Measurements from ENCODE around the gene RBM44.
"Not testable (repeated sequence)": the region's sequence is repeated elsewhere in the genome, so short reads cannot be mapped to it uniquely, and the experiment has no call there.

RBM44 gene

DNA sequence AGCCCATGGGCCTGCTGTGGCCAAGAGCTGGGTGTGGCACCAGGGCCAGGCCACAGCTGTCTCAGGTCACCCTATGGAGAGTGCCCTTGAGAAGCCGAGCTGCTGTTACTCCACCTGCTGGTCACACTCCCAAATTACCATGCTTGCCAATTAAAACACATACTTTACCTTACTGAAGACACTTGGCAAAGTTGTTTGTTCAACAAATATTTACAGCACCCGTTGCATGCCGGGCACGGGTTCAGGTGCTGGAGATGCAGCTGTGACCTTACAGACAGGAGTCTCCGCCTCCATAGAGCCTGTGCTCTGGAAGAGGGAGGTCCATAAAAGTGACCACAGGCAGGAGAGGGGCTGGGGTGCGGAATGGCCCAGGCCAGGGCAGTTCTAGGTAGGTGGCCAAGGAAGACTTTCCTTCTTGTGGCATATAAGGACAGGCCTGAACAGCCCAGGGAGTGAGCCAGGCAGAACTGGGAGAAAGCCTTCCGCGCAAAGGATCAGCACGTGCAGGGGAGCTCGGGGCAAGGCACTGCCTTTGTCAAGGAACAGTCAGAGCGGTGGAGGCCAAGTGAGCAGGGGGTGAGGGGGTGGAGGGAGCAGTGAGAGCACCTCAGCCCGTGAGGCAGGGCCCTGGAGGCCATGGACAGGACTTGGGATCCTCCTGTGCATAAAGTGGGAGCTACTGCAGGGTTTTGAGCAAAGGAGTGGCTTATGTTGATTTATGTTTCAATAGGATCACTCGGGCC lies 23.6 kb upstream of the RBM44 start:
- DNase-seq (ENCODE audit: low spot score), result peak; percentile 79

DNA sequence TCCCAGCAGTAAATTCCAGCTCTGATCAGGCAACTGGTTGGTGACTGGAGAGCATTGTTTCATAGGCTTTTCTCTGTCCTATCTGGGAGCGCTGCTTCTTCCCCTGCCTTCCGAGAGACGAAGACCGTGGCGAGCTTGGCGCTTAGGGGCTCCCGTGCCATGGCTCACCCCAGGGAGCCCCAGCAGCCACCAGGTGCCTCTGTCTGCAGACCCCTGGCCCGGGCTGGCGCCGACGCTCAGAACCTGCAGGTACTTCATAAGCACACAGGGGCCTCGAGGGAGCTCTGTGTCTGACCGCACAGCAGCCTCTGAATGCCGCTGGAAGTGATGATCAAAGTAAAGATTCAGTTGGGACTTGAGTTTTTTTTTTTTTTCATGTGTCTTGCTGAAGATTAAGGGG lies 19.1 kb upstream of the RBM44 start:
- DNase-seq (ENCODE audit: low spot score), result no peak

DNA sequence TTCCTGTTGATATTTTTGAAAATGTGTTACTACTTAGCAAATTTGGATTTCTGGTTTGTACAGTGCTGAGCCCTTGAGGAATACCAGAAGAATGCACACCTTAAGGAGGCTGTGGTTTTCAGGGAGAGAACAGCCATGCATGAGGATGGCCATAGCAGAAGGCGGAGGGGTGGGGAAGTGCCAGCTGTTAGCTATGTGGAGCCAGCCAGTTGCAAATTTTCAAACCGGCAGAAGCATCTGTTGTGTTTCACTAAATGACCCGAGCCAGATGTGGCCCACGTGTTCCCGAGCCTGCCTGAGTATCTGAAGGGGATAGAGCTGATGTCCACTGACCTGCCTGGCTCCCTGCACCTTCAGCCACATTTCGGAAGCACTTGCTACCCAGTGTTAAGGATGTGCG lies 16.4 kb upstream of the RBM44 start:
- no peak for DNase-seq (ENCODE audit: low spot score)

DNA sequence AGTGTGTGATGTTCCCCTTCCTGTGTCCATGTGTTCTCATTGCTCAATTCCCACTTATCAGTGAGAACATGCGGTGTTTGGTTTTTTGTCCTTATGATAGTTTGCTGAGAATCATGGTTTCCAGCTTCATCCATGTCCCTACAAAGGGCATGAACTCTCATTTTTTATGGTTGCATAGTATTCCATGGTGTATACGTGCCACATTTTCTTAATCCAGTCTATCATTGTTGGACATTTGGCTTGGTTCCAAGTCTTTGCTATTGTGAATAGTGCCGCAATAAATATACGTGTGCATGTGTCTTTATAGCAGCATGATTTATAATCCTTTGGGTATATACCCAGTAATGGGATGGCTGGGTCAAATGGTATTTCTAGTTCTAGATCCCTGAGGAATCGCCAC lies 14.9 kb upstream of the RBM44 start:
- not testable (repeated sequence) for DNase-seq (ENCODE audit: low spot score)

DNA sequence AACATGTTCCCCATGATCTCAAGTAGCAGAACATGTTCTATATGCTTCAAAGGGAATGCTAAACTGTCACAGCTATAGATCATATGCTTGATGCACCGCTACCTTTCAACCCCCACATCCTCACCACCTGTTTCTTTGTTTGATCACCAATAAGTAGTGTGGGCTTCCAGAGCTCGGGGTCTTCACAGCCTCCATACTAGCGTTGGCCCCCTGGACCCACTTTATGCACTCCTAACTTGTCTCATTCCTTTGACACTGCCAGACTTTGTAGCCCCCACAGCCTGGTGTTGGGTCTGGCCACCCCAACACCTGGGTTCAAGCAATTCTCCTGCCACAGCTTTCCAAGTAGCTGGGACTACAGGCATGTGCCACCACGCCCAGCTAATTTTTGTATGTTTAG lies 11.6 kb upstream of the RBM44 start:
- no peak for DNase-seq (ENCODE audit: low spot score)

DNA sequence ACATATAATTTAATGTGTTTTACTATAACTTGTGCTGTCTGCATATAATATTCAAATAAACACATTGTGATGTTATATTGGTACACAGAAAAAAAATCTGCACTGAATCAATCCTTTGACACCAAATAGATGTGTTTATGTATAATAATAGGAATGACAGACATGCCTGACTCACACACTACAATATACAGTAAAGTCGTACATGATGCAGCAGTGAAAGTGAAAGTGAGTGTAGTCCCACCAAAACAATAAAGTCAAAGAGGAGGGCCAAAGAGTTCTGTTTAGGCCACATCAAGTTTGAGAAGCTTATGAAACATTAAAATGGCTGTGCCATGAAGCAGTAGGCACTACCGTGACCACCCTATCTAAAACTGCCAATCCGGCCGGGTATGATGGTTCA lies 8.2 kb upstream of the RBM44 start:
- no peak for DNase-seq (ENCODE audit: low spot score)

DNA sequence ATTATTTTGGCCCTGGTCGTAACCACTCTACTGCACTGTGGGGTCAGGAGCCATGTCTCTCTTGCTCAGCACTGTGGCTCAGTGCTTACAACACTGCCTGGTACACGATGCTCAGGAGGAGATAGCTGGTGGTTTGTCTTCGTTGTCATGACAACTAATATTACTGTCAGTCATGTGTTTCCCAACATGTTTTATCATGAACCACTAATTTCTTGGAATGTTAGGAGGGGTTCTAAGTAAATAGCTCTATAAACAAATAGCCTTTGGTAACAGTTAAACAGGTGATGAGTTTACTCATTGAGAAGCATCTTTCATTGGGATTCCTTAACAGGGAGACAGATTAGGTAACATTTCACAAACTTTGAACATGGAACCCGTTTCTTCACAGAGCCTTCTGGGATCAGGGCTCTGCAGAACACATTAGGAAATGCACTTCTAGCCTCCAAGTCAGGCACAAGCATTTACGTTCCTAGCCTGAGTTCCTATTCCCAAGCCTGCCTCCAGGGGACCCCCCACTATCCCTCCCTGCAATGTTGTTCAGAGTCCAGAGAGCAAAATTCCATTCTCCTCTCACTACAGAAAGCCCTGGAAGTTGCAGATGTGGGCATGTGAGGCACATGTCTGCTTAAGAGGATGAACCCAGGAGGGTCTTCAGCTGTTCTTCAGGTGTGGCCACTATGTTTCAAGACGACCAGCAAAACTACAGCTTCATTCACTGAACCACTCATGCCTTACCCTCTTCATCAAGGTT lies 6.4 kb upstream of the RBM44 start:
- no peak for DNase-seq (ENCODE audit: low spot score)

DNA sequence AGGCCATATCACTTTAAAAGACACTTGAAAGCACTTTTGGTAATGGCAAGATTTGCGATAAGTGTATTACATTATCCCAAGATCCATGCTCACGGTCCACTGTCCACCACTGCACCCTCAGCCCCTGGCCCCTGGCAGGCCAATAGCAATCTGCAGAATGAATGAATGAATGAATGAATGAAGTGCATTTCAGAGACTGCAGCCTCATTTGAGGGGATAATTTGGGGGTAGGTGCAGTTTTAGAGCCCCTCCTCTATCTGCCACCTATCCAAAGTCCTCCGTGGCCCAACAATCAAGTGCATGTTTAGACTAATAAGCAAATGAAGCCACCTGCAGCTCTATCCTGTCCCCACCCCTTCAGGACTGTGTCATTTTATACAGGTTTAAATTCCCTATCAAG lies 1.3 kb upstream of the RBM44 start:
- no peak for DNase-seq (ENCODE audit: low spot score)

DNA sequence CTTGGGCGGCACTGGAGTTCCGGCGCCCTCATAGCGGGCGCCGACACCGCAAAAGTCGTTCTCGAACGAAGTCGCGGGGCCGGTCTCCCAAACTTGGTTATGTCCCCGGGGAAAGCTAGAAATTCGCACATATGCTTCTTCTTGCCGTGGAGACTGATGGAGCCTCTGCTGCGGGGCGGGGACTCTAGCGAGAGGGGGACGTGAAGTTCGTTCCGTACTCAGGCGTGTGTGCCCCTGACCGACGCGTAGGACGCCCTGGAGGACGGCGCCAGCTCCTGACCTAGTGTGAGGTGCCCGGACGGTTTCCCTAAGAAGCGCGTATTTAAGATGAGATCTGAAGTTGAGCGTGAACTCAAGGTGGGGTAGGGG lies 465 bp downstream of the RBM44 start:
- no peak for DNase-seq (ENCODE audit: low spot score)

DNA sequence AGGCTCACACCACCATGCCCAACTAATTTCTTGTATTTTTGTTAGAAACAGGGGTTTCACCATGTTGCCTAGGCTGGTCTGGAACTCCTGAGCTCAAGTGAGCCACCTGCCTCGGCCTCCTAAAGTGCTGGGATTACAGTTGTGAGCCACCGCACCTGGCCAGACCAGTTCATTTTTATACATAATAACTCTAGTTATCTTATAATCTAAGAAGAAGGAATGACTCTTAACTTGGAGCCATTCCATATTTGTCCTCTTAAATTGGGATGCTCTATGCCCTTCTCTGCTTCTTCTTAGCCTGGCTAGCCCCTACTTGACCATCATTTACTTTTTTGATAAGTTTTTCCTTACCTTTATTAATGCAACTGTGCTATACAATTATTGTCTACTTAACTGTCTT lies 2.9 kb downstream of the RBM44 start:
- no peak for DNase-seq (ENCODE audit: low spot score)

DNA sequence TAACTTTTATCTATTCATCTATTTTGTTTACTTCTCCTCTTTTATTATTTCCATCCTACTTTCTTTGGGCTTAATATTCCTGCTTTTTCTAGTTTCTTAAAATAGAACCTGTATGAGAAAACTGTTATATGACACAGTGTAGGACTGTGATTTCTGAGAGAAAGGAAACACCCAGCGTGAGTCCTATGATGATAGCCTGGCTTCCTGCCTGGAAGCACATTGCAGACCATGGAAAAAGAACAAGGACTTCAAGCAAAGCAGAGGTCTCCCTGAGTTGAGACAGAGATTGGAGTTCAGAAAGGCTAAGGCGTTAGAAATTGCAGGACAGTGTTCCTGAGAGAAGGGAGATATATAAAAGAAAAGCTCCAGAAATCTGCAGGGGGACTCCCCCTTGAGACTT lies 7.8 kb downstream of the RBM44 start:
- DNase-seq (ENCODE audit: low spot score), result peak; percentile 27

DNA sequence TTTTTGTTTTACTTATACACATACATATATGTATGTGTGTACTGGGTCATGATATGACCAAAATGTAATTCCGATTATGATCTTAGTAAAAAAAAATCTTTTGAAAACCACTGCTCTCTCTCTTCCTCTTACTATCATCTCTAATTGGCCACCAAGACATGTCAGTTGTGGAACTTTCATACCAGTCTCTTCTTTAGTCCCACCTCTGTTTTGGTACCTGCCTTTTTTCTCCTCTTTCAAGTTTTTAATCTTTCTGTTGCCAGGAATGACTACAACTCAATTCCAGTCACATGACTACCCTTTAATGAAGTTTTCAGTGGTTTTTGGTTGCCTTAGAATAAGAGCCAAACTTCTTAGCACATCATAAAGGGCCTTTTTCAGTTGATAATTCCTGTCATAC lies 17.1 kb downstream of the RBM44 start:
- DNase-seq (ENCODE audit: low spot score), result no peak

DNA sequence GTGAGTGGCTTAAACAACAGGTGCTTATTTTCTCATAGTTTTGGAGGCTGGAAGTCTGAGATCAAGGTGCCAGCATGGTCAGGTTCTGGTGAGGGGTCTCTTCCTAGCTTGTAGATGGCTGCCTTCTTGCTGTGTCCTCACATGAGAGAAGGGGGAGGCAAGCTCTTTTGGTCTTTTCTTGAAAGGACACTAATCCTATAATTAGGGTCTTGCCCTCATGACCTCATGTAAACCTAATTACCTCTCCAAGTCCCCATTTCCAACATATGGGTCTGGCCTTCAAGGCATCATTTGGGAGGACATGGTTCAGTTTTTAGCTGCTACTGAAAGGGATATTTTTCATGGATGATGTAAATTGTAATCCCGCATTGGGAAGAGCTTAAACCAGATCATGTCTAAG lies 18.0 kb downstream of the RBM44 start:
- no peak for DNase-seq (ENCODE audit: low spot score)

DNA sequence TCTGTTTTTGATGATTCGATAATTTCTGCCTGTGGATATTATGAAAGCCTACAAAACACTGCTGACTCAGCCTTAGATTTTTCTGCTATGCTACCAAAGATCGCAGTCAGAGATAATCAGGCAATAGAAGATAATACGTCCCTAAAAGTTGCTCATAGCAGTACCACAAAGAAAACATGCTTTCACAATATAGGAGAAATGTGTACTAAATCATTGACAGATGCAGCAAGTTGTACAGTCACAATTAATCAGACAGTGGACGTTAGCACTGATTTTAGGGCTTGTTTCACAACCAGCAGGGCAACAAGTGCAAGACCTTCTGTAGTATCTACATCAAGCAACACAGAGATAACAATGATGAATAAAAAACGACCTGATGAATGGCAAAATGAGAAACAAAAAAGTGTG lies 19.5 kb downstream of the RBM44 start:
- DNase-seq (ENCODE audit: low spot score), result peak; percentile 37

DNA sequence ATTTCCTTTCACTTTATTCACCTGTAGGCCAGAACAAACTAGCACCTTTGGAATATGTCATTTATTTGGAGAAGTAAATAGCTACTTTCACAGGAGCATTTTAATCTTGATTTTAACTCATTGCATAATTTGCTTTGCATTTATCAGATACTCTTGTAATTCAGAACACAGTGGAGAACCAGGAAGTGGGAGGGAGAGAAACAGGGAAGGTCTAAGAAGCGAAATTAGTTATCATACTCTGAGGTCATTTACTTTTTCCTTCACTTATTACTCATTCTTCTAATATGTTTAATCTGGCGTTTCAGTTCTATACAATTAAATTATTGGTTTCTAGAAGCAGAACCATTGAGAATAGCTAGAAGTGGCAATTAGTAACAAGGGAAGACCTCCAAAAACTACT lies 20.7 kb downstream of the RBM44 start:
- no peak for DNase-seq (ENCODE audit: low spot score)

DNA sequence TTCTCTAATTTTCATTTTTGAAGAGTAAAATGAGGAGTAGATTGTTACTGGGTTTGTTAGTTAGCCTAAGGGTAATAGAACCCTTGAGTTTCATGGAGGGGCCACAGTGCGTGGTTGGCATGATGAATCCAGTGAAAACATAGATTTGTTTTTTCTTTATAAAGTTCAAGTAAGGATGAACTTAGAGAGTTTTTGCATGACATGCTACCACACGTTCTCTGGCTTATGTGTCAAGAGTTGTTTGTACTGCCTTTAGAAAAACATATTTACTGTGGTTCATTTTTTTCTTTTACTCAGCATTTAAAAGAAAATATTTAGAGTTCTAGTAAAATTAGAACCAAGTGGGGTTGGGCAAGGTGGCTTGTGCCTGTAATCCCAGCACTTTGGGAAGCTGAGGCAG lies 21.8 kb downstream of the RBM44 start:
- DNase-seq (ENCODE audit: low spot score), result no peak

DNA sequence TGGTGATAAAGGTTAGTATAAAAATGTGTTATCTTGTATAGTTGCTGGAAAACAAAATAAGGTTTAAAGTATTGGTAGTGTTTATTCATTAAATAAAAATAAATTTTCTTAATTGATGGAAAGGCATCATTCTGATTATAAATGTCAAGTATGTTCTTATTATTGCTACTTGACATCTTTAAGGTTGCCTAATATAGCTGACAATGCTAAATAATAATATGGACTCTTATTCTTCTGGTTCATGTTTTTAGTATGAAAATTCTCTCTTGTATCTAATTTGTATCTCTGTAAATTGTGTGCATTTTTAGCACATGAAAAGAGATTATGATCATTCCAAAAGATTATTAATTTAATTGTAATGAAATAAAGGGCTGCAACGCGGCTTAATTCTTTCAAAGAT lies 25.0 kb downstream of the RBM44 start:
- no peak for DNase-seq (ENCODE audit: low spot score)

DNA sequence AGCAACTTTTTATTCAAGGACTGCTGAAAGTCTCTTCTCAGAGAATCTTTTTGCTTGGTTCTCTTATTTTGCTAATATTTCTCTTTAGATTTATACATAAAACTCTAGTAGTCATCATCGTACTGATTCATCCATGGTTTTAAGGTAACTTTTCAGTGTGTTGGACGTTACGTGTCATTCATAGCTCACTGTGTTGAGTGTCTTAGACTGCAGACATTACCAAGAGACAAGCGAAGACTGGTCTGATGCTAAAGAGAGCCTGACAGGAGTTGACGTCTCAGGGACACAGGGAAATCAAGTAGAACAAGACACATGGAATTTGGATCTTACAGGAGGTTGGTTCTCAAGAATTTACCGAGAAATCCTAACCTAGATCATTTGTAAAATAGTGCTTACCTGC lies 25.5 kb downstream of the RBM44 start:
- DNase-seq (ENCODE audit: low spot score), result no peak

DNA sequence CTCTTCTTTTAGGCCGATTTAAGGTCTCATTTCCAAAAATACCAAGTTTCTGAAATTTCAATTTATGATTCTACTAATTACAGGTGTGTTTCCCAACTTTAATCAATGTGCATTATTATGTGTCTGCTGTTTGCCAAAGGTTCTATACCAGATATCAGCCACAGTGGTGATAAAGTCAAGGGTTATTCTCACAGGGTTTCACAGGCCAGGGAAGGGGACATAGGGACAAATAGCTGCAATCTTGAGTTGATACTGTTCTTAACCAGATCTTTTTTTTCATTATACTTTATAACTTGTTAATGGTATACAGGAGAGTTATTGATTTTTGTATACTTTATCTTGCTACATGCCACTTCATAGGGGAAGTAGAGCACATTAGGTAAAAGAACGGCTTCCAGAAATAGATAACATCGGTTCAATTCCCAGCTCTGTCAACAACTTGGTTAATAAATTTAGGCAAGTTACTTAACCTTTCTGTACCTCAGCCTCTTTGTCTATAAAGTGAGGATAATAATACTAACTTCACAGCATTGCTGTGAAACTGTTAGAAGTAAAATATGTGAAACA lies 28.9 kb downstream of the RBM44 start:
- DNase-seq (ENCODE audit: low spot score), result no peak

DNA sequence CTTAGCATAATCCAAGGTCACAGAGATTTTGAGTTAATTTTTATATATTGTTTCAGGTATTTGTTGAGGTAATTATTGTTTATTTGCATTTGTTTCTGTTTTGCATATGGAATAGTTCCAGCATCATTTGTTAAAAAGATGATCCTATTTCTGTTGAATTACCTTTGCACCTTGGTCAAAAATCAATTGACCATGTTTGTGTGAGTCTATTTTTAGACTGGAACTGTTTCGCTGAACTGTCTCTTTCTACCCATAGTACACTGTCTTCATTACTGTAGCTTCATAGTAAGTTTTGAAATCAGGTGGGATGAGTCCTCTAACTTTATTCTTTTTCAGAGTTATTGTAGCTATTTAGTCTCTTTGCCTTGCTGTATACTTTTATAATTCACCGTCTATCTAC lies 31.9 kb downstream of the RBM44 start:
- DNase-seq (ENCODE audit: low spot score), result no peak

DNA sequence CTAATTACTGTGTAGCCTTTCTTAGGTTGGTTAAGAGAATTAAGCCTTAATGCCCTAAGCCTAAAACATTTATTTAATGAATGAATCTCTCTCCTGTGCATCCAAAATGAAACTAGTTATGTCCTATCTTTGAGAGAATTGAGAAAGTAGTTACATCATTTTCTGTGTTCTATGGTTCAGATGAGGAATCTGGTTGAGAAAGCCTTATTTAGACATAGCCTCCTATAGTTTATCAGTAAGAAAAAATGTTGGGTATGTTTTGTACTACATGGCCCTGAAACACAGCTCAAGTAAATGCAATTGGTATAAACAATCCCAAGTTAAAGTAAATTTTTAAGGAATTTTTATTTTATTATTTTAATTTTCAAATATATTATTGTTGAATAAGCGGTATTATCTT lies 35.0 kb downstream of the RBM44 start:
- DNase-seq (ENCODE audit: low spot score), result no peak

DNA sequence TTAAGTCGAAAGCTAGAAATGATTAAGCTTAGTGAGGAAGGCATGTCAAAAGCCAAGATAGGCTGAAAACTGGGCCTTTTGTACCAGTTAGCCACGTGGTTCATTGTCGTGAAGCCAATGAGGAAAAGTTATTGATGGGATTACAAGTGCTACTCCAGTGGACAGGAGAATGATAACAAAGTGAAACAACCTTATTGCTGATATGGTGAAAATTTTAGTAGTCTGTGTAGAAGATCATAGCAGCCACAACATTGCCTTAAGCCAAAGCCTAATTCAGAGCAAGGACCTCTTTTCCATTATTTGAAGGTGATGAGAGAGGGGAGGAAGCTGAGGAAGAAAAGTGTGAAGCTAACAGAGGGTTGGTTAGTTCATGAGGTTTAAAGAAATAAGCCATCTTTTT lies 36.8 kb downstream of the RBM44 start:
- DNase-seq (ENCODE audit: low spot score), result no peak

DNA sequence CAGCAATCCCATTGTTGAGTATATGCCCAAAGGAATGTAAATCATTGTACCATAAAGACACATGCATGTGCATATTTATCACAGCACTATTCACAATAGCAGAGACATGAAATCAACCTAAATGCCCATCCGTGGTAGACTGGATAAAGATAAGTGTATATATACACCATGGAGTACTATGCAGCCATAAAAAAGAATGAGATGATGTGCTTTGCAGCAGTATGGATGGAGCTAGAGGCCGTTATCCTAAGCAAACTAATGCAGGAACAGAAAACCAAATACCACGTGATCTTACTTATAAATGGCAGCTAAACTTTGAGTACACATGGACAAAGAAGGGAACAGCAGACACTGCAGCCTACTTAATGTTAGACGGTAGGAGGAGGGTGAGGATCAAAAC lies 42.5 kb downstream of the RBM44 start:
- DNase-seq (ENCODE audit: low spot score), result no peak

DNA sequence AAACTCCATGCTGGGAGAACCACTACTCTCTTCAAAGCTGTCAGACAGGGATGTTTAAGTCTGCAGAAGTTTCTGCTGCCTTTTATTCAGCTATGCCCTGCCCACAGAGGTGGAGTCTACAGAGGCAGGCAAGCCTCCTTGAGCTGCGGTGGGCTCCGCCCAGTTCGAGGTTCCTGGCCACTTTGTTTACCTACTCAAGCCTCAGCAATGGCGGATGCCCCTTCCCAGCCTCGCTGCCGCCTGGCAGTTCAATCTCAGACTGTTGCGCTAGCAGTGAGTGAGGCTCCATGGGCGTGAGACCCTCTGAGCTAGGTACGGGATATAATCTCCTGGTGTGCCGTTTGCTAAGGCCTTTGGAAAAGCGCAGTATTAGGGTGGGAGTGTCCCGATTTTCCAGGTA lies 50.4 kb downstream of the RBM44 start:
- not testable (repeated sequence) for DNase-seq (ENCODE audit: low spot score)
